Smooth muscle cell (in vitro differentiated cells): Measurements from ENCODE around the gene DNAJB11. TPM values are rescaled to one million over a fixed set of nuclear protein-coding genes. Genes with fewer than 3 reads are reported as not detected.
"Not testable (repeated sequence)": the region's sequence is repeated elsewhere in the genome, so short reads cannot be mapped to it uniquely, and the experiment has no call there.

Experiments
- DNase-seq: peaks from one replicate; lab custom pipeline; 2025; ENCODE audit not compliant: unreplicated experiment; lab: John Stamatoyannopoulos, UW
- H2AFZ ChIP-seq: fragments of 200-600 bp; sonication (generic); 2 replicates; pipeline ENCODE4 v1.6.0; 2016; ENCODE audit warnings: antibody characterized with exemption, low read depth, mild to moderate bottlenecking
- H3F3A ChIP-seq: fragments of 200-600 bp; sonication (generic); 2 replicates; pipeline ENCODE4 v1.6.0; 2017; ENCODE audit warnings: antibody characterized with exemption, low read depth
- H3K27ac ChIP-seq: fragments of 200-600 bp; sonication (generic); 2 replicates; pipeline ENCODE4 v1.5.1; 2016; ENCODE audit warnings: low read depth, mild to moderate bottlenecking
- H3K27me3 ChIP-seq: fragments of 200-600 bp; sonication (generic); 2 replicates; pipeline ENCODE4 v1.6.1; 2016; ENCODE audit warnings: low read depth, mild to moderate bottlenecking
- H3K36me3 ChIP-seq: fragments of 200-600 bp; sonication (generic); 2 replicates; pipeline ENCODE4 v1.5.1; 2016; ENCODE audit warnings: low read depth
- H3K4me1 ChIP-seq: fragments of 200-600 bp; sonication (generic); 2 replicates; pipeline ENCODE4 v1.5.1; 2016; ENCODE audit warnings: low read depth
- H3K4me2 ChIP-seq: fragments of 200-600 bp; sonication (generic); 2 replicates; pipeline ENCODE4 v1.6.0; 2016; ENCODE audit warnings: mild to moderate bottlenecking
- H3K4me3 ChIP-seq: fragments of 200-600 bp; sonication (generic); 2 replicates; pipeline ENCODE4 v1.5.1; 2016; ENCODE audit warnings: mild to moderate bottlenecking
- H3K79me2 ChIP-seq: fragments of 200-600 bp; sonication (generic); 2 replicates; pipeline ENCODE4 v1.6.0; 2016; ENCODE audit warnings: low read depth, mild to moderate bottlenecking
- H3K9ac ChIP-seq: fragments of 200-600 bp; sonication (generic); 2 replicates; pipeline ENCODE4 v1.6.0; 2016; ENCODE audit warnings: low read depth
- H3K9me3 ChIP-seq: fragments of 200-600 bp; sonication (generic); replicated peaks from 2 replicates; pipeline ENCODE4 v1.5.1; 2016; ENCODE audit warnings: low read depth
- H4K20me1 ChIP-seq: fragments of 200-600 bp; sonication (generic); 2 replicates; pipeline ENCODE4 v1.6.0; 2016; ENCODE audit warnings: low read depth
- CTCF ChIP-seq: fragments of 200-600 bp; sonication (generic); IDR thresholded peaks from 2 replicates; pipeline ENCODE4 v1.5.1; 2017; ENCODE audit warnings: borderline replicate concordance, mild to moderate bottlenecking, antibody characterized with exemption; ENCODE audit not compliant: insufficient read depth, poor library complexity, severe bottlenecking
- WGBS: methylation state at CpG from one replicate; pipeline ENCODE4 v1.1.7; 2016; ENCODE audit warnings: low lambda C conversion rate; 5-methylcytosine and 5-hydroxymethylcytosine counted together
- polyA plus RNA-seq: library from polyadenylated mRNA; unstranded; fragments of >200 nt; fragmentation: Nextera tagmentation; extraction: Ambion mirVana; gene quantifications from 2 replicates; pipeline ENCODE4 v1.2.1, GENCODE V29; 2016
- total RNA-seq: library from RNA; depleted of rRNA; stranded (reverse); fragments of >200 nt; gene quantifications from 2 replicates; pipeline ENCODE4 v1.2.3, GENCODE V29; 2014

The DNAJB11 gene
- total and polyA plus RNA-seq, 2 experiments from 2014 or later = 103 to 136 TPM

- Histone ChIP-seq H3K9ac (no peak overlapping the region), H3K79me2 (no peaks in the 10 kb centered on the region), H2AFZ (no peak overlapping the region), H3K27ac (no peak overlapping the region), H3K36me3 (no peaks in the 10 kb centered on the region), H3K4me2 (no peak overlapping the region), H3K4me3 (no peak overlapping the region), H3K27me3 (no peaks in the 10 kb centered on the region), H4K20me1 (no peaks in the 10 kb centered on the region), H3K9me3 (no peaks in the 10 kb centered on the region), H3F3A (no peaks in the 10 kb centered on the region), H3K4me1 (peaks cover 7% of the 10 kb centered on the region)
- 89% methylated on average over 11 of the region's 11 CpGs for WGBS
- no peak for TF ChIP-seq CTCF
- DNase-seq = no peak
These were observed 41.1 kb upstream of the DNAJB11 start for GRCh38 chr3:186529201-186529999.

- TF ChIP-seq CTCF = no peak
These were observed 40.1 kb upstream of the DNAJB11 start for GRCh38 chr3:186530415-186530814.

GRCh38 chr3:186531694-186532093, 38.8 kb upstream of the DNAJB11 start:
- not testable (repeated sequence) for H3K9me3 ChIP-seq, H2AFZ ChIP-seq, H3K79me2 ChIP-seq, H3K27ac ChIP-seq, H3K4me3 ChIP-seq, H3K27me3 ChIP-seq, H3F3A ChIP-seq, DNase-seq, H3K9ac ChIP-seq, H4K20me1 ChIP-seq, H3K36me3 ChIP-seq, H3K4me2 ChIP-seq
- WGBS = 97% methylated on average over 3 of the region's 3 CpGs
- peaks cover 10% of the 10 kb centered on the region for H3K4me1 ChIP-seq

More at GRCh38 chr3:186530415-186530814, 40.1 kb upstream of the DNAJB11 start:
- Histone ChIP-seq H3K27ac (no peak overlapping the region), H3K4me1 (peaks cover 7% of the 10 kb centered on the region), H3K9me3 (no peaks in the 10 kb centered on the region), H3K36me3 (no peaks in the 10 kb centered on the region), H3F3A (no peaks in the 10 kb centered on the region), H3K27me3 (no peaks in the 10 kb centered on the region), H2AFZ (no peak overlapping the region), H3K9ac (no peak overlapping the region), H3K79me2 (no peaks in the 10 kb centered on the region), H4K20me1 (no peaks in the 10 kb centered on the region), H3K4me3 (no peak overlapping the region), H3K4me2 (no peak overlapping the region)
- DNase-seq = no peak

GRCh38 chr3:186532598-186533072, 37.9 kb upstream of the DNAJB11 start:
- no peaks in the 10 kb centered on the region for H3K36me3 ChIP-seq
- no peak for DNase-seq
- 36% methylated on average over 1 of the region's 1 CpG for WGBS
- no peak overlapping the region for H3K4me3 ChIP-seq
- no peak for TF ChIP-seq CTCF
- no peak overlapping the region for H2AFZ ChIP-seq
- no peak overlapping the region for H3K9ac ChIP-seq
- no peaks in the 10 kb centered on the region for H4K20me1 ChIP-seq
- H3K4me1 ChIP-seq = peaks cover 15% of the 10 kb centered on the region
- no peaks in the 10 kb centered on the region for H3K27me3 ChIP-seq
- no peaks in the 10 kb centered on the region for H3F3A ChIP-seq
- no peak overlapping the region for H3K4me2 ChIP-seq
- no peak overlapping the region for H3K27ac ChIP-seq
- H3K9me3 ChIP-seq = no peaks in the 10 kb centered on the region
- no peaks in the 10 kb centered on the region for H3K79me2 ChIP-seq
